GM13976 (cell line): ENCODE results near the gene KRT36.

Source experiments
- DNase-seq: peaks from one replicate; pipeline ENCODE4 v3.0.0; 2012; ENCODE audit warnings: low spot score
- CTCF ChIP-seq: IDR thresholded peaks from 2 replicates; pipeline ENCODE4 v1.5.1; 2012; ENCODE audit warnings: borderline replicate concordance, mild to moderate bottlenecking; ENCODE audit not compliant: insufficient read depth; ENCODE audit errors: extremely low read depth, missing control alignments, control extremely low read depth
- in situ Hi-C: fragments of 300-500 bp; cut with MboI; formaldehyde crosslinking; loops from one replicate; pipeline ENCODE4 v1.12.0; 2022; ENCODE audit warnings: low sequenced_read_pairs, mixed read lengths, inconsistent platforms; ENCODE audit not compliant: unreplicated experiment

The KRT36 gene

GRCh38 chr17:41486809-41487530 lies 2.7 kb downstream of the KRT36 start:
- DNase-seq: peak; percentile 69

DNA sequence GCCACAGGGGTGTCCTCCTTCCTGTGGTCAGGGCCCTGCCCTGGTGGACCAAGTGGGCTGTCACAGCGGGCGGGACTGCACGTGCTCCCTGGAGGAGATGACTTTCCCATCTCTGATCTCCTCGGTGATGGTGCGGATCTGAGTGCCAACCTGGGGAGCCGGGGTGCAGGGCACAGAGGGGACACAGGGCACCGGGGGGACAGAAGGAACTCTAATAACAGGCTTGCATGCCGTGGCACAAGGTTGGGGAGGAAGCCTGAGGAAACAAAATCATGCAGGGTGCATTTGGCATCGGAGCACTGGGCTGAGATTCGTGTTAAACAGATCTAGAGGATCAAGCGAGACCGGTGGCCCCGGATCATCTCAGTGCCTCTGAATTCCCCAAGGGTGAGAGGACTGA lies 3.4 kb downstream of the KRT36 start:
- TF ChIP-seq CTCF: no peak
- no peak for DNase-seq
- in situ Hi-C loops: no loop called here

More at GRCh38 chr17:41486809-41487530, 2.7 kb downstream of the KRT36 start:
- peak; percentile 44 for TF ChIP-seq CTCF
- in situ Hi-C loops: no loop called here

DNA sequence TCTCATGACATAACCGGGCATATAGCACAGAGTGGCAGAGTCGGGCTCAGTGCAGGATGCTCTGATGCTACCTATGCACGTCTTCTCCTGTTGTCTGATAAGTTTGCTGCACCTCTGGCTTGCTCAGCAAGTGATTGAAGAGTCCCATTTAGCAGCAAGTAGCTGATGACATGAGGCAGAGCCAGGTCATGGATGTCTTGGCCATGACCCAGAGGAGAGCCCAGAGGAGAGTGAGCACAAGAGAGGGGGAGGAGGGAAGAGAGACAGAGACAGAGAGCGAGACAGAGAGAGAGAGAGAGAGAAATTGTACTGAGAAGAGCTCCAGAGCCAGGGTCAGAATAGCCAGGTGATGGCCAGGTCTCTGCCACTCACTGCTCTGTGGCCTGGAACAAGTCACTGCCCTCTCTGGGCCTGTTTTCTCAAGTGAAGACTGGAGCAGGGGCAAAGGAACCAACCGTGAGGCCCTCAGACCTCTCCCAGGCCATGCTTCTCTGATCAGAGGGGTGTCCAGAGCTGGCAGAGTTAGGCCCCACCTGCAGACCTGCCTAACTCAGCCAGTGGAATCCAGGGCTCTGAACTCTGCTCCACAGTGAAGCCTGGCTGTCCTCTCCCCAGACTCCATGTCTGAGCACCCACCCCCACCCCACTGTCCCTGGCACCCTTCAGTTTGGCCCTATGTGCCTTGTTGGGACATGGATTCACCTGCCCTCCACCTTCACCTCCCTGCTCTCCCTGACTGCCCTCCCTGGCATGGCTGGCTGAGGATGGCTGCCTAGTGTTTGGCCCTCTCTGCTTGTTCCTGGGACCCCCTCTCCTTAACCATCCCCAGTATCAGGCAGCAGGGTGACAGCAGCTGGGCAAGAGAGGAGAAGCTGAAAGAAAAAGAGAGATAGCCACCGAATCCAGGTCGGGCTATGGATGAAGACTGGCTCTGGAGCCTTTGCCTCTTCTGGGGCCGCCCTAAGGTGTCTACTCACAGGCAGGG lies 4.5 kb downstream of the KRT36 start:
- no peak for TF ChIP-seq CTCF
- in situ Hi-C loops: no loop called here

DNA sequence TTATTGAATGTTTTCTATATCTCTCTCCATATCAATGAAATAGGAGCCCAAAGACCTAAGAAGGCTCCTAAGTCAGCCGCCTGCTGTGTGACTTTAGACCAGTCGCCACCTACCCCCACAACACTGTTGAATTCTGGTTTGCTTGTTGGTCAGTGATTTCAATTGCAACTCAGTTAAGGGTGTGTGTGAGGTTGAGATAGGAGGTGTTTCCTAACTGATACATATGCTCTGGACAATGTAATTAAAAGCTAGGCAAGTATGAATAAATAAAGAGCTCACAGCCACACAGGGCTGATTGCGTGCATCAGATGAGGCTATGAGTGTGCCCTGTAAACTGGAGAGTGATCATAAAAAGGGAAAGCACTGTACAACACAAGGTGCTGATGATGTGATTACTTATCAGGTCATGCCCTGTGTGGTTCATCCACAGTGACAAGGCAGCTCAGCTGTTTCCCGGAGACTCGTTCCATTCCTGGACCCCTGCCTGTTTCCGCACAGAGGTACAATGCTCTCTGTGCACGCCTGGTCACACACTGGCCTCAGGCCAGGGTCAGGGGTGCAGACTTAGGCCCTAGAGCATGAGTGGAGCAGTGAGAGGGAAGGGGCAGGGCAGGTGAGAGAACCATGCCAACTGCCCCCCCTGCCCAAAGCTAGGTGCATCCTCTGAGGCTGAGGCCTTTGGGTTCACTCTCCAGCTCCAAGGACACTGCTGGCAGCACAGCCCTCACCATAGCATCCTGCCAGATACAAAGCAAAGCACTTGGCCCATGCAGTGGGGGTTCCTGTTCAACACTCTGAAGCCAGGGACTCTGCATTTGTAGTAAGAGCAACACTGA lies 5.5 kb downstream of the KRT36 start:
- in situ Hi-C loops: no loop called here
- no peak for DNase-seq
- no peak for TF ChIP-seq CTCF

More for the DNA sequence above, 4.5 kb downstream of the KRT36 start:
- DNase-seq: no peak

DNA sequence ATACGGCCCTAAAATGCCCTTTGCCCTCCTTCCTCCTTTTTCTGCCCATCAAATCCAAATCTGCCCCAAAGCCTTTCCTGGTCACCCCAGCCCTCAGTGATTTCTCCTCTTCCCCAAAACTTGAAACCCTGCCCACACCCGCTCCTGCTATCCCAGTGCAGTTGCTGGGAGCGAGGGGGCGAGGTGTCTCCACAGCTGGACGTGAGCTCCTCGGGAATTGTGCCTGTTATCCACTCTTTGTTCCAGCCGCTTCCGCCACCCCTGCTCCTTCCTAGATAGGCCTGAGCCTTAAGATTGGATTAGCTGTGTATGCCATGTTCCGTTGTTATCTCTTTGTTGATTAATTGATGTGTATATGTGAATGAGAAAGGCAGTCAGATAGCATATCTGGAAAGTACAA lies 6.2 kb downstream of the KRT36 start:
- no peak for TF ChIP-seq CTCF
- in situ Hi-C loops: no loop called here
- no peak for DNase-seq

DNA sequence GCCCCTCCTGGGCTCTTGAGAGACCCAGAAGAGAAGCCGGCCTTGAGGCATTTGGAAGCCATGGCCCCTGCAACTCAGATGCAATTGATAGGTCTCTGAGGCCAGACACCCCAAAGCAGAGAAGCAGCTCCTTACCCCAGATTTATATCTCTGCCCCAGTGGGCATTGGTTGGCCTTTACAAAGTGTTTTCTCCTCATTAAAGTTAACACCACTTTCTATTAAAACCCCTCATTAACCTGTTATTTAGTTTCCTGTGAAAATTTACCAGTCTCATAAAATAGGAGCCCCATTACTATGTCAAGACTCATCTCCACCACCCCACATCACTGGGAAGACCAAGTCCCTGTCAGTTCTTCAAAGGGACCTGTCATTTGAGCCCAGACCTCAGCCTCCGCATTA lies 8.7 kb downstream of the KRT36 start, which contains the start of gene KRT35:
KRT35 (minus strand) TSS at position 116 of the 400 bp plus-strand sequence; CDS start at position 62, 54 bp downstream.
- in situ Hi-C loops: no loop called here
- no peak for DNase-seq
- no peak for TF ChIP-seq CTCF
